Hematopoietic multipotent progenitor cell treated with erythropoietin and hydrocortisone succinate and interleukin-3 and kit ligand, for 8 days (in vitro differentiated cells): ENCODE data around the gene PLB1.

ENCODE experiments used
- DNase-seq: peaks from one replicate; pipeline ENCODE4 v3.0.0-alpha.2; 2015

The PLB1 gene

DNA sequence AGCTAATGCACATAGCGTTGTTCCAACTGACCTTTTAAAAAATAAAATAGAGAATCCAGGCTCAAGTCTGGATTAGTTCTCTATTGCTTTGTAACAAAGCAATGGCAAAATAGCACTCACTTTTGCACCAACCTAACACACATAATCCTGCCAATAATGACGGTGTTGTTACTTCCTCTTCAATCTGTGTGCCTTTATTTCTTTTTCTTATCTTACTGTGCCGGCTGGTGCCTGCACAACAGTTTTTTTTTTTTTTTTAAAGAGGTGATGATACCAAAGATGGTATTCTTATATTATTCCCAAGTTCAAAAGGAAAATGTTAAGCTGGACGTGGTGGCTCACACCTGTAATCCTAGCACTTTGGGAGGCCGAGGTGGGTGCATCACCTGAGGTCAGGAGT is 3.4 kb downstream of the PLB1 start:
- peak; percentile 46 for DNase-seq

DNA sequence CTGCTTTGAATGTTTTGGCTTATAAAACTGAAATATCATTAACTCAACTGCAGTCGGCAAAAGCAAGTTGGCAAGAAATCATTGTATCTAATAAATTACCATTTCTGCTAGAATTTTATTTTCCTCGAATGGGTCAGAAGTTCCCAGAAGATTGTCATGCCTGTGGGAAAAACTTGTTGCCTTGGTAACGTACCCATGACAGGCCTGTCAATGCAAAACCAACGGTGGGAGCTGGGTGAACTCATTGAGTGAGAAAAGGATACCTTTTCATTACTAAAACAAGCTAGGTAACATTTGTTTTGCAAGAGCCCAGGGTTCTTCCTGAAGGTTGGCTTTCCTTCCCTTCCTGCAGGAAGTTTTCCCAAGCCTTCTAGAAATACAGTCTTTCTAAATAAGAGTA is 9.5 kb downstream of the PLB1 start:
- DNase-seq, result no peak

DNA sequence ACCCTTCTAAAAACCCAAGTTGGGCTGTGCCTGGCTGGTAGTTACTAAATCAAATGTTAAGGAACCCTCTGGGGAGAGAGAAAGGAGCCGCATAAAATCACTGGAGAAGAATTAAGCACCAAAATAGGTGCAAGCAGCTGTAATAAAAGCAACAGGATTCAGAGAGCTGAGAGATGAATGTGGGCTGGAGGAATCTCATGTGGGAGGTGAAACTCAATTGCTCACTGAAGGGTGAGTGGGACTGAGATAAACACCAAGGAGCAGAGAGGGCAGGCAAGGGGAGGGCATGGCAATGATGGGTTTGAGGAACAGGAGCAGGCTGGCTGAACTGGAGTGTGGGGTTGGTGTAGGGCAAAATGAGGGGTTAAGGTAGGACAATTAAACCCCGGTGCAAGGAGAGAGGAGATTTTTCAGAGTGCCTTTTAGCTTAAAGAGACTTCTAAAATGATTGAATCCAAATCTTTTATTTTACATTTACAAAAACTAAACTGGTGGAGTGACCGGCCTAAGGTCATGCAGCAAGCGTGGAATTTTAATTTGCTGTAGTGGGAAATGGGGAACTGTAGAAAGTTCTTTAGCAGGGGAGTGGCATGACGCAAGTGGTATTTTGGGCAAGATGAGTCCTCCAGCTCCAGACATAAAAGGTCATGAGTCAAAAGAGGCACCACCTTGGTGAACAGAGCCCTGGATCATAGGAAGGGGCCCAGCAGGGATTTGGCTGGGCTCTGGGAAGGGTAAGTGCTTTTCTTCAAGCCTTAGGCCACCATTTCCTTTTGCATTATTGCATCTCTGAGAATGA is 10.5 kb downstream of the PLB1 start:
- DNase-seq, result no peak

DNA sequence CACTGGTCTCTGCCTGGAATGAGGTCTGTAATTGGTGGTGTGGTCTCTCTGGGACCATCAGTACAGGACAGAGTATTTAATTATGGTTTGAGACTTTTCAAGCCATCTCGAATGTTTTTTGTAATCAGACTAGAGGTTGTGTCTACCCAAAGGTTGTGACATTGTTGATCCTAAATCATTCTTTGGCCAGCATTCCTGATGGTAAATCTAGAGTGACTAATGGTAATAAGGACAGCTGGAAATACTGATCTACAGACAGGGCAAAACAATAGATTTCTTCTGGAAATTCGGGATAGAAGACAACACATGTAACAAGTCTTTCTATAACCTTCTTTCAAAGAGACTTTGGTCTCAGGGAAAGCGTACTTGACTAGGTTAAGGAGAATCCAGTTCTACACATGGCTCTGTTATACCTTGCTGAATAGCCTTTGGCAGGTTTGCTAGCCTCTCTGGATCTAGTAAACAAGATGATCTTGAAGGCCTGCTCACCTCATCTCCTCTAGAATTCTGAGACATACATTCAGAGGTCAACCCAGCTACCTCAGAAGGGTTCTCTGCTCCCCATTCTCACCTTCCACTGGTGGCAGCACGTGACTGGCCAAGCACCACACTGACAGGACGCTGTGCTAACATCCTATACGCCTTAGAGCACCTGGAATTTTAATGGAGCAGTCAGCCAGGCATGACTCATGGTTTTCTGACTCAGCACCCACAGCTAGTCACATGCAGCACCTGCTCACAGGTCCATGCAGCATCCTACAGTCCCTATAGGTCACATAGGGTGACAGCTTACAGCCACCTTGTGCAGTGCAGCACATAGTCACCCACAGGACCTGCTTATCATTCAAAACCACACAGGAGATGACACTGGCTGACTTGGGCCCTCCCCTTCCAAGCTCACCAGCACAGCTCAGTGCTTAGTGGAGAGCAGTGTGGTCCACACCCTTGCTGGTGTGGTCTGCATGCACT is 12.2 kb downstream of the PLB1 start:
- peak; percentile 90 for DNase-seq

DNA sequence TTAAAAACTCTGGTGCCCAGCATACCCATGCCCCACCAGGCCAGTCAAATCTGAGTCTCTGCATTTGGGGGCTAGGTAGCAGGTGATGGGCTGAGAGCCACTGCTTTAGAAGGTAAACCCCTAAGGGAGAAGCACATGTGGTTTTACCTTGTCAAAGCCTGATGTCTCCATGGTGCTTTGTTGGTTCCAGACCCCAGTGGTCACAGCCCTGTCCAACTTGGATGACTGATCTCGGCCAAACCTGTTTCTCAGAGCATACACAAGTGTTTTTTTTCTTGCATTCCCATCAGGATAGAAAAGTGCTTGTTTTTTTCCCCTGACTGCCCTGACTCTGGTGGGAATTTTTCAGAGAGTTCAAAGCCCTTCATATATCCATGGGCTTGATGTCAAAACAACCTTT is 13.5 kb downstream of the PLB1 start:
- no peak for DNase-seq

DNA sequence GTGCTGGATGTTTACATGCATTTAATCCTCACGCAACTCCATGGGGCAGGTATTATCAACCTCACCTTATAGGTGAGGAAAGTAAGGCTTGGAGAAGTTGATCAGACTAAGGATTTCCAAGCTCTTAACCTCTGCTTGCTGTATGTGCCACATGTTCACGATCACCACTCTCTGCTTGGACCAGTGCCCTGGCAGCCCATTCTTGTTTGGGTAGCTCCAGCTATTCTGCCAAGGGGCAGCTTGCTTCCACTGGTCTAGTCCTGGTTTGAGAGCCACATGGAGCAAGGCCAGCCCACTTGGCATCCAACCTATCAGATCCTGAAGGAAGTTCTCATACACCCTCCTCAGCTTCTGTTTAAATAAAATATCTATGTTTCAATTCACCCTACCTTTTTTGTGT is 14.3 kb downstream of the PLB1 start:
- DNase-seq, result no peak

DNA sequence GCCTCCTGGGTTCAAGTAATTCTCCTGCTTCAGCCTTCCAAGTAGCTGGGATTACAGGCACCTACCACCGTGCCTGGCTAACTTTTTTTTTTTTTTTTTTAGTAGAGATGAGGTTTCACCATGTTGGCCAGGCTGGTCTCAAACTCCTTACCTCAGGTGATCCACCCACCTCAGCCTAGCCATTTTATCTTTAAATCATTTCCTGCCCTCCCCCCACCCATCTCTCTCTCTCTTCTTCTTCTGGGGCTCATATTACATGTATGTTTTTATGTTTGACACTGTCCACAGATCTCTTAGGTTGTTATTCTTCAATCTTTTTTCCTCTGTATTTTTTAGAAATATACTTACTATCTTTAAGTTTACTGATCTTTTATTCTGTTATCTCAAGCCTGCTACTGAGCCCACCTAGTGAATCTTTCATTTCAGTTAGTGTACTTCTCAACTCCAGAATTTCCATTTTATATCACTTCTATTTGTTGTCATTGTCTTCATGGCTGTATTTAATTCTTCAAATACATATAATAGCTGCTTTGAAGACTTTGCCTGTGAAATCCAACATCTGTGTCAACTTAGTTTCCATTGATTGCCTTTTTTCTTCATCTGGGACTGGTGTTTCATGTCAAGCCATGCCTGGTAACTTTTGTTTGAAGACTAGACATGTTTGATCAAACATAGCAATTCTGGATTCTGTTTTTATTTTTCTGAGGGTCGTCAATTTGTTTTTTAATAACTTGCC is 16.2 kb downstream of the PLB1 start:
- no peak for DNase-seq

DNA sequence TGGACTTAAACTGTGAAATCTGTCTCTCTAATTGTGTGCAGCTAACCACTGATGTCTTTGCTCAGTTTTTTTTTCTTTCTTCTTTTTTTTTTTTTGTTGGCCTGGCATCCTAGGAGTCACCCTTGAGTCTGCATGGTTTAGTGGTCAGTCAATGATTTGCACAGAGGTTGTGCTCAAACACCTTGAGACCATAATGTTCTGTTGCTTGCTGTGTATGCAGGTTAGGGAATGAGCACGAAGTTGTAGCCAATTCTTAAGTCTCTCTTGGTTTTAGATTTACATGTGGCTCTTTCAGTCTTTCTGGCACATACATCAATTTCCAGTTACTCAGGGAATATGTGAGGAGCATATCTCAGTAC is 16.7 kb downstream of the PLB1 start:
- no peak for DNase-seq

DNA sequence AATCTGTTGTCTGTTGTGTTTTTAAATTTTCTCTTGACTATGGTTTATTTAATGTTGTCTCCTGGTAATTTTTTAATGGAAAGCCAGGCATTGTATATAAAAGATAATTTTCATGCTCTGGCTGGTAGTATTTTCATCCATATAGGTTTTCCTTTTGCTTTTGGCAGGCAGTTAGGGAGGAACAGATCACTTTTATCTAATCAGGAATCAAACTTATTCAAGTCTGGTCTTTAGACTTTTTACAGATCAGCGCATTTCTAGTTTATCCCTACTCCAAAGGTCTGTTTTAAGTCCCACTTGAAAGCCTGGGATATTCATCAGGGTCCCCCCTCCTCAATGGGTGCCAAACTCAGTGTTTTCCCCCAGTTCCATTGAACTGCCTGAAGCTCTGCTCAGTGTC is 17.2 kb downstream of the PLB1 start:
- no peak for DNase-seq

DNA sequence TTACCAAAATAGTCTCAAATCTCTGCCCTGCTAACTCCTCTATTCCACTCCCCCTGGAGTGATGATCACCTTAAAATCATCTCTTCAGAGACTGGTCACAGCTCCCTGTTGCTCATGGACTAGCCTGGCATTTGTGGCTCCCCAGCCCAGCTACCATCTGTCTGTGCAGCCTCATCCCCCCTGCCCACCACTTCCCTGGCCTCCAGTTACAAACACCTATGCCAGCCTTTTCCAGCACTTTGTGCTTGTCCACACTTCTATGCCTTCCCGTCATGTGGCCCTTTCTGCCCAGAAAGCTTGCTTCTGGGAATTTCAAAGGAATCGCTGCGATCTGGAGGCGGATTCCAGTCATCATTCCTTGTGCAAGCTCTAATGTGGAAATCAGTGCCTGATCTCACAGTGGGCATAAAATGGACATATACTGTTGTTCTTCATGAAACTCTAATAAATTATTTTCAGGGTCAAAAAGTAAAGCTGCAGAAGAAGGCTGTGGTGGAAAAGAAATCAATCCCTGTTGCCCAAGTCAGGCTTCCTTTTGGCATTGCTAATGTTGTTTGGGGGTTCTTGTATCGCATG is 19.4 kb downstream of the PLB1 start:
- DNase-seq, result no peak

DNA sequence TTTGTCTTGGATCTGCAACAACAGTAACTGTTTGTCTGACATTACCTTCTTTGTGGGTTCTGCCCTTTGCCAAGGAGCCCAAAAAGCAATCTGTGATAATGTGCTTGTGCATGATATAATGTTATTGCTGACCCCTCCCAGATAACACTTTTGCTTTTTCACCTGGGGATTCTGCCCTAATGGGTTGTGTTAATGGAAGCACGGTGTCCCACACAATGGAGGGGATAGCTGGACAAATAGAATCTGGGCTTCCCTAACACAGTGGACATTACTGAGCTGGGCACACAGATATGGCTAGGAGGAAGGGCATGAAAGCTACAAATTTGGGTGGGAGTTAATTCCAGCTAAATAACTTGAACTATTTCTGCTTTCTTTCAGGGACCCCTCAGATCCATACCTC is 20.6 kb downstream of the PLB1 start:
- DNase-seq, result no peak

DNA sequence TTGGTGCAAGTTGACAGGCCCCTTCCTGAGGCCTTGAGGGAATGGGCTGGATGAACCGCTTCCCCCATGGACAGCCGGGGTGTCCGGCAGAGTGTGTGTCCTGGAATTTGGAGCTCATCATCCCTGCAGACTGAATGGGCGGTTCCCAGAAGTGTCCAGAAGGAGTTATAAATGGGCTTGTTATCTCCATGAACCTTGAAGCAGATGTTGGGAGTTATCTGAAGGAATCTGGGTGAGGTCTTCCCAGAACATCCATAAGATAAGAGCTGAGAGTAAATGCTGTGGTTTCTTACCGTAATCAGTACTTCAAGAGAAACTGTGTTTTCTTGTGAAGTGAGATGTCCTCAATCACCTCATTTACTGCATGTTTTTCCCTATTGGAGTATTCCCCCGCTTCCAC is 21.1 kb downstream of the PLB1 start:
- peak; percentile 53 for DNase-seq

DNA sequence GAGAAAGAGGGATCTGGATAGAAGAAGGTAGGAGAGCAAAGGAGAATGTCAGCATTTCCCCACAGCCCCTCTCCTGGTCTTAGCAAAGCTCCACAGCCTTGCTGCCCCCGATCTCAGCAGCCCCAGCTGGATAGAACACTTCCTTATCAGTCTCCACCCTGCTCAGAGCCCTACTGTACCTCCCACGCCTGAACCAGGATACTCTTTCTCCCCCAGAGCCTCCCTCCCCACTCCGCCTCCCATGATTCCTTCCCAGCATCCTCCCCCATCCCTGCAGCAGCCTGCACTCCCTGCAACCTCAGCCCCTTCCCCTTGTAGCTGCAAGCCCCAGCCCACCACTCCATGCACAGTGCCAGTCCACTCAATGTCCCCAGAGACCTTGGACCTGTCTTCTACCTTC is 25.8 kb downstream of the PLB1 start:
- DNase-seq, result no peak

DNA sequence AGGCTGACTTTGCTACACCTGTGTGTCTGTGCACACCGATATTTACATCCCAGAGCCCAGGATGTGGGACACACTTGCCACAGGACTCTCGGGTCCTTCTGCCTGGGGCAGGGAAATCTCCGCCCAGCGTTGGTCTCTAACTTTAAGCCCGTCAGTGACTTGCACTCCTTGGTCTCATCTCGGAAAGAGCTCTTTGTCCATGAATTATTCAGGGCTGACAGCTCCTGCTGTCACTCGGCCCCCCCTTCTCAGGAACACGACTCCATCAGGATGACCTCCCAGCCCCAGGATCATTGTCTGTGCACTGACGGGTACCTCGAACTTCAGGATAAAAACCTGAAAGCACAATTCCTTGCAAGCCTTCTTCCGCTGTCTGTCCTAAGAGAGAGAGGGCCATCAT is 26.6 kb downstream of the PLB1 start:
- DNase-seq, result no peak

DNA sequence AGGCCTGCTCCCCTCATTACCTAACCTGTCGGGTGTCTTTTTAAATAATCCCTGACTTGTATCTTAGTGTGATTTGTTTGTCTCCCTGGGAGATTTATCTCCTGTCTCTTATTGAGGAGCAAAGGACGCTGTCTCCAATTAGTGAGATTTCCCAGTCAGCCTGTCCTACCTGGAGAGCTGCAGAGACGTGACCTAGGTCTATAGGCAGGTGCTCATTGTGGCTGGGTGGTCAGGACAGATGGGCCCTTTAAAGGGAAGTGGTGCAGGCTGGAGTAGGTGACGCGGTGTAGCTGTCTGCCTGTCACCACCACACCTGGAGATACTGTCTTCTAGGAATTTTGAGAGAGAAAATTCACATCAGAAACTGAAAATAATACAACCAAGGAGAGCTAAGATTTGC is 28.0 kb downstream of the PLB1 start:
- no peak for DNase-seq

DNA sequence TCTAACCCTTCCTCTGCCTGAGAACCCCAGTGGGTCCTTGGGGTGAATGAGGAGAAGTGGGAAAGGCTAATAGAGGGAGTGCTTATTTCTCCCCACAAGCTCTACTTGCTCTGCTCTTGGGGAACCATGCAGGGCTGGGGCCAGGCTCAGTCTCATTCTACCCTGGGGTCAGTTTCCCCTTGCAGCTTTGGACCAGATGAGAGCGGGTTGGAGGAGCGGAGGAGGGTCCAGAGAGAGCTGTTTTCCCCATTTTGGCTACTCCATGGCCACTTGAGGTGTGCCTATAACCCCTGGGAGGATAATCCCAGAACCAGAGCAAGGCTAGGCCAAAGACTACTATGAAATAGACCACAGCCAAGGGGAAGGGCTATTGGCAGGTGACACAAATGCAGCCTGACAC is 29.6 kb downstream of the PLB1 start:
- no peak for DNase-seq

DNA sequence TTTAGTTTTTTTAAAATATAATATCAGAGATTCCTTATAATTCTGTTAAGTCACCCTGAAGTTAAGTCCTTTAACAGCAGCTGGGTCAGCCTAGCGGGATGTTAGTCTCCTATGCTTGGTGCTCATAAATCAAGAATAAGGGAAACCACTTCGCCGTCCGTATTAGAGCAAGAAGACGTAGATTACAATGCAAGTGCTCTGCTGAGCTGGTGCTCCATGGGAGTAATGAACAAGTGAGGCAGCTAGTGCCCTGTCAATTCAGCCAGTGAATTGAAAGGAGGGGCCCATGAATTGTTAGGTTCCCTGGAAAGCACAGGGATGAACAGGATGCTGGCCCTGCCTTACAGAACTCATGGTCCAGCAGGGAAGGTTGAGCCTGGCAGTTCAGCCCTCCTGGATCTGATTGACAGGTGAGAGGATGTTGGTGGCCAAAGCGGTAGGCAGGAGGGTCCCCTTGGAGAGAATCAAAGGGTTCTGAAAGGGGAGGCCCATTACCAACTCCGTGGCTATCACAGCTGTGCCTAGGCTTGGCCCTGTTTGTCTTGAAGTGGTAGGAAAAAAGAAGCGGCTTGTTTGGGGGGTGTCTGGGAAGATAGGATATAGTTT is 30.8 kb downstream of the PLB1 start:
- DNase-seq, result no peak

DNA sequence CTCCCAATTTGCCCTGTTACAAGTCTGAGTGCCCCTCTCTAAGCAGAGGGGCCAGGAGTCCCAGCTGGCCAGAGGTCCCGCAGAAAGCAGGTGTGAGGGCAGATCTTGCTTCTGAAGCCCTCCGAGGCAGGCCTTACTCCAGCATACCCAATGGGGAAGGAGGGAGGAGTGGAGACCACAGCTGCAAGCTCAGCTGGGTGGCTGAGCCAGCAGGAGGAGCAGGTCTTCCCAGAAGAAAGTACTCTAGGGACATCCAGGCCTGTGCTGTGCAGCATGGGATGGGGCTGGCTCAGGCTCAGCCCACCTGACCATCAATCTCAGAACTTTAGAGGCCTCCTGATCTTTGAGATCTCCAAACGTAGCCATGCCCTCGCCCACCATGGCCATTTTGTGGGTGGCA is 31.3 kb downstream of the PLB1 start:
- DNase-seq, result no peak

DNA sequence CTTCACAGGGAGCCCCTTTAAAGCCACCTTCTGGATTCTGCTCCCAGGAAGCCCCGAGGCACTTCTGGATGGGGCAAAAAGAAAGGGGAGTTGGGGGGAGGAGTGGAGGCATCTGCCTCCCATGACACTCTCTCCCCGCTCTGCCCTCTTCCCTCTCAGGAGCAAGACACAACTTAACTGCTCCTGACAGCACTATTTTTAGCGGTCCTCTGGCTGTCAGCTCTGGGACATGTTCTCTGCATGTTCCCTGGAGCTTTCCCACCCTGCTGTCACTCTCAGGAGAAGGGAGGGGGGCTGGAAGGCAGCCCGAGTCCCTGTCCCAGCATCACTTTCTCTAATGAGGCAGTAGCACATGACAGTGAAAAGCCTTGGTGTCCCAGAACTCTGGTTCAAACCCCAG is 32.3 kb downstream of the PLB1 start:
- no peak for DNase-seq

DNA sequence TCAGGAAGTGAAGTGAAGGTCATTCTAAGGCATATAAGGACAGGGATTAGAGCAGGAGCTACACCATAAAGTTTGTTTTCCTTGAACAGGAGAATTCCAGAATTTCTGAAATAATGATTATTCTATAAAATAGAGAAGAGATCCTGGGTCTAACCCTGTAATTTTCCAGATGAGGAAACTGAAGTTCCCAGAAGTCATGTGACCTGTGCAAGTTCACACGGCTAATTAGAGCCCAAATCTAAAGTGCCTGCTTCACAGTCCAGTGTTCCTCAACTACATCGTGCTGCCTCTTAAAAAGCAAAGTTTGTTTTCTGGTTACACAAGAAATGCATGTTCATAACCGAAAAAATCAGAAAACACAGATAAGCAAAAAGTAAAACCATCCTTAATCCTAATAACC is 34.9 kb downstream of the PLB1 start:
- DNase-seq, result no peak

DNA sequence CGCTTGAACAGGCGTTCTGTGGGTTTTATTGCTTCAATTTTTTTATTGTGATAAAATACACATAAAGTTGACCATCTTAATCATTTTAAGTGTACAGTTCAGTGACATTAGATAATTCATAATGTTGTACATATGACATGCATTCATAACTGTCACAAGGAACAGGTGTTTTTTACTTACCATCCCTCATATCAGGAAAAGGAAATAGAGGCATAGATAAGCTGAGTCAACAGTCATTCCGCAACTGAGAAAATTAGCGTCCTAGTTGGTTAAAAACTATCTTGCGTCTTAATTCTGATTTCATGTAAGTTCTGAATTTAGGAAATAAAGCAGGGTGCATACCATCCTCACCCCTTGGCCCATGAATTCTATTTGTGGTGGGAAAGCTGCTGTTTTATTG is 36.5 kb downstream of the PLB1 start:
- DNase-seq, result no peak

DNA sequence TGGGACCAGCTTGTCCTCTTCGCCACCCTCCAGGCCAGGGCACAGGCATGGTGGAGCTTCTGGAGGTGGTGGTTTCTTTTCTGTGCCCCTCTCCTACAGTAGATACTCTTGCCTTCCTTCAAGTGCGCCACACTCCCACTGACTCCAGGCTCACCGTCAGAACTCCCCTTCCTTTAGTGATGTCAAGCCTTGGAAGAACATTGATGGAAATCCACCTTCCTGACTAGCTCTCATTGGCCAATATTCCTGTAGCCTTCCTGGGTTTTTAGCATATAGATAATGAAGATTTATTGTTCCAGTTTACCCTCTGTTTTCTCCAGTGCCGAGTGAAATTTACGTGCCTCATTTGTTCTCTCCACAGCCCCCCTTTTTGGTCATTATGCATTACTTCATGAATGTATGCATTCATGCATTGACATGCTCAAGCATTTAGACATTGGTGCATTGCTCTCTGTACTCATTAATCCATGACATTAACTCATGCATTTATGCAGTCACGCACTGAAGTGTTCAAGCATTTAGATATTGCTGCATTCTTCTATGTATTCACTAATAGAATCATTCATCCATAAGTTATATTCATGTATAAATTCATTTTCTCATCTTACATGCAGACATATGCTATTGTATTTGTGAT is 37.3 kb downstream of the PLB1 start:
- no peak for DNase-seq
